IPS DF 4.7 (cell line): ENCODE data around the gene CABLES1.
"Not testable (repeated sequence)": the region's sequence is repeated elsewhere in the genome, so short reads cannot be mapped to it uniquely, and the experiment has no call there.

Experiments
- DNase-seq: peaks from one replicate; pipeline ENCODE4 v3.0.0-alpha.2; 2013; ENCODE audit warnings: low spot score; ENCODE audit errors: extremely low read depth

The CABLES1 gene

DNA sequence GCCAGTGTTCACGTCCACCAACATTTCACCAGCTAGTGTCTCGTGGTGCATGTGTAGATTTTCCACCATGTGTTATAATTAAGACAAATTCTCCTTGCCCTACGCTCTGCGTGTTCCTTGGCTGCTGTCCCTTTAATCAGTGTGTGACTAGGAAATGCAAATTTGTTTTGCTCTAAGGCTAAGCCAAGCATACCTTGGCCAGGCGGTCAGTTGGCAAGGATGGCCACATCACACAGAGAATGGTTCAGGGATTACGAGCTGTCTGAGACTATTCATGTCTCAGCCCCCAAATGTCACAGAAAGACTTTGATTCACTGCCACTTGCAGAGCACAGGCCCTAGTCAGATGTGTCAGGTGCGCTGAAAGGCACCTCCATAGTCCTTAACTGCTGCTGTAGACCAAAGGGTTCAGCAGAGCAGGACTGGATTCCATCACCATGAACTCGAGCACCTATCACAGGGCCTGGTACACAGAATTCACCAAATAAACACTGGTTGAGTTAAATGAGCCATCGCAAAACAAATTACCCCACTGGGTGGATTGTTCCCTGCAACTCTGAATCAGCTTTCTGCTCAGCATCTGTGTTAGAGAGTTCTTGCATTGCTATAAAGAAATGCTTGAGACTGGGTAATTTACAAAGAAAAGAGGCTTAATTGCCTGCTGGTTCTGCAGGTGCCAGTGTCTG lies 128.4 kb downstream of the CABLES1 start:
- DNase-seq: no peak

DNA sequence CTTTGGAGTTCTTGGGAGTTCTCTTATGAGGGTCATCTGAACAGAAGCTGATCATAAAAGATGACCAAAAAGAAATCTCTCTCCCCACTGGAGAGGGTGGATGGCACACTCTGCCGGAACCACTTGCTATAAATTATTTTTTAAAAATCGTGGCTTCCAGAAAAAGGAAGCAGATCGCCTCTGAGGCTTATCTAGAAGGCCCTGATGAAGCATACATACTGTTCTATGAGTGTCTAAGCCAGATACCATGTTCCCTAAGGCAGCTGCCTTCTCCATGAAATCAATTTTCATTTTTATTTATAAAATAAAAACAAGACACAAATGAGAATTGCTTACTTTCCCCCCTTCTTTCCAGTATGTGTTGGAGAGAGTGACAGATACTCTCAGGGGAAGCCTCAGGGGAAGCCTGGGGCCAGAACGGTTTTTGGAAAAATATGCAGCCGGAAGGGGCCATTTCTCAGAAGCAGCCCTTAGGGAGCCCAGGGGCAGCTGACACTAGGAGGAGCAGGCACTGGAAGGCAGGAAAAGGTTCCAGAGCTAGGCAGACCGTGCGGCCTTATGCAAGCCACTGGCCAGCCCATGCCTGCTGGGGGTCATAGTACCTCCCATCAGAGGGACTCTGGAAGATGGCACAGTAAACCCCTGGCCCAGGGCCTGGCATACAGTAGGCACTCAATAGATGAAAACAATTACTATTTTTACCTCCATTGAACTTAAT lies 130.6 kb downstream of the CABLES1 start:
- DNase-seq: no peak

- DNase-seq: no peak
Measured at GRCh38 chr18:23266717-23267446, 131.6 kb downstream of the CABLES1 start.

- DNase-seq: no peak
Measured at GRCh38 chr18:23267447-23267776, 132.1 kb downstream of the CABLES1 start.

DNA sequence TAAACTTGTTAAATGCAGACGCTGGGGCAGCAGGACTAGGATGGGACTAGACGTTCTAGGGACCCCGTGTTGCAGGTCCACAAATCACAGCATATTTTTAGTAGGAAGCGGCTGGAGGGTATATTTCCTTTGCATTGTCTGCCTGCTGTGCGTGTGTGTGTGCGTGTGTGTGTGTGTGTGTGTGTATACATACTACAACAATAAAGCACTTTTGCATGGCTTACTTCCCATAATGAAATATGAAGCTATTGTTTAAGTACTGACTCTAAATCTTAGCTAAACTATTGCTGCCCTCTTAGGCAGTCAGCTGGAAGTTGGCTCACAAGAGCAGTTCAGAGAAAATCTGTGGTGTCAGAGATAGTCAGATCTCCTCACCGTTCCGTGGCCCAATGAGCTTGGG lies 133.4 kb downstream of the CABLES1 start:
- DNase-seq: no peak

DNA sequence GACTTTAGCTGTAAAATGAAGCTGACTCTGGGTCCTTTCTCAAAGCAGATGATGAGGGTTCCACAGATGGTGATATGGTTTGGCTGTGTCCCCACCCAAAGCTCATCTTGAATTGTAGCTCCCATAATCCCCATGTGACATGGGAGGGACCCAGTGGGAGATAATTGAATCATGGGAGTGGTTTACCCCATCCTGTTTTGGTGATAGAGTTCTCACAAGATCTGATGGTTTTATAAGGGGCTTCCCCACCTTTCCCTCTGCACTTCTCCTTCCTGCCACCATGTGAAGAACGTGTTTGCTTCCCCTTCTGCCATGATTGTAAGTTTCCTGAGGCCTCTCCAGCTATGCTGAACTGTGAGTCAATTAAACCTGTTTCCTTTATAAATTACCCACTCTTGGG lies 133.8 kb downstream of the CABLES1 start:
- not testable (repeated sequence) for DNase-seq

DNA sequence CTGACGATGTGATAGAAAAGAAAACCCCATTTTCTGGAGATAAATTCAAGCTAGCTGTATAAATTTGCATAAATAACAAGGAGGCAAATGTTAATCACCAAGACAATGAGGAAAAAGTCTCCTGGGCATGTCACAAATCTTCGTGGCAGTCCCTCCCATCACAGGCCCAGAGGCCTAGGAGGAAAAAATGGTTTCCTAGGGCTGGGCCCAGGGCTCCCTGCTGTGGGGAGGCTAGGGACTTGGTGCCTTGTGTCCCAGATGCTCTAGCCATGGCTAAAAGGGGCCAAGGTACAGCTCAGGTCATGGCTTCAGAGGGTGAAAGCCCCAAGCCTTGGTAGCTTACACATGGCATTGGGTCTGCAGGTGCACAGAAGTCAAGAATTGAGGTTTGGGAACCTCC lies 134.6 kb downstream of the CABLES1 start:
- DNase-seq: no peak

DNA sequence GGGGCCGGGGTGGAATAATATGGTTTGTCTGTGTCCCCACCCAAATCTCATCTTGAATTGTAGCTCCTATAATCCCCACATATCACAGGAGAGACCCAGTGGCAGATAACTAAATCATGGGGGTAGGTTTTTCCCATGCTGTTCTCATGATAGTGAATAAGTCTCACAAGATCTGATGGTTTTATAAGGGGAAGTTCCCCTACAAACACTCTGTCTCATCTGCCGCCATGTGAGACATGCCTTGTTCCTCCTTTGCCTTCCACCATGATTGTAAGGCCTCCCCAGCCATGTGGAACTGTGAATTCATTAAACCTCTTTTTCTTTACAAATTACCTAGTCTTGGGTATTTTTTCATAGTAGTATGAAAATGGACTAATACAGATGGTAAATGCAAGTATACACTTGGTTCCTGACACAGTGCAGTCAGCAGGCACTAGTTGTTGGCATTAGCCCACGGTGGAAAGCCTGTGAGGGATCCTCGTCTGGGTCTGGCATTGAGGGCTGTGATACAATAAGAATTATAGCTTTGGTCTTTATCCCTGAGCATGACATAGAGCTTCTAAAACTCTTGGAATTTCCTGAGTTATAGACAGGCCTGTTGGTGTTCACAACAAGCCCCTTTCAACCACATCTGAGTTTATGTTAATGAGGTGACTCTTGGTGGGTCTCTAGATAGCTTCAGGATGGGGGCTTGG lies 135.8 kb downstream of the CABLES1 start:
- no peak for DNase-seq

GRCh38 chr18:23272498-23273232 lies 137.4 kb downstream of the CABLES1 start:
- DNase-seq: no peak

GRCh38 chr18:23273443-23273966 lies 138.2 kb downstream of the CABLES1 start:
- no peak for DNase-seq

DNA sequence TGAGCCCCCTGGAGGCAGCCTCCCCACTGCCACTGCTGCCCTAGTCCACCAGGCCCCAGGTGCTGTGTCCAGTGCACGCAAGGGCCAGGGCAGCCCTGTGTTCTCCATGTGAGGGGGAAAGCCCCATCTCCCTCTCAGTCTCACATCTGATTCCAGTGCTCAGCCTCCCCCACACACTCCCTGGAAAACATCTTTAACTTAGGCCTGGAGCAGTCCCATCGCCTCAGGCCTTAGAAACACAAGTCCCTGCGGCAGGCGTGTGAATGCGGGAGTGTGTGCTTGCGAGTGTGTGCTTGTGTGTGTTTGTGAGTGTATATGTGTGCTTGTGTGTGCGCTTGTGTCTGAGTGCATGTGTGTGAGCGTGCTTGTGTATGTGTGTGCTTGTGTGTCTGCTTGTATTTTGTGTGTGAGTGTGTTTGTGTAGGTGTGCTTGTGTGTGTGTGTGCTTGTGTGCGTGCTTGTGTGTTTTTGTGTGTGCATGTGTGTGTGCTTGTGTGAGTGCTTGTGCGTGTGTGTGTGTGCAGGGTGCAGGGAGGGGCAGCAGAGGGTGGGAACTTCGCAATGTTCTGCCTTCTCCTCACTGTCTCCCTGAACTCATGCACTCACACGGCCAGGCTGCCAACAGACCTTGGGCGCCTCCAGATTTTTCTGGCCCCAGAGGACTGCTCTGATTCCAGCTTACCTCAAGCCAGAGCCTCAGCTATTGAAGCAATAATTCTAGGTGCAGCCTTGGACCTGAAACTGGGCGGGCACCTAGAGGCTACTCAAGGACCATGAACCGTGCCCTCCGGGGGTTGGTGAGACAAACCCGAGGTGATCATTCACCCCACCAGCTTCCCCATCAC lies 139.6 kb downstream of the CABLES1 start:
- DNase-seq: no peak

GRCh38 chr18:23276451-23276850 lies 141.2 kb downstream of the CABLES1 start:
- DNase-seq: no peak

DNA sequence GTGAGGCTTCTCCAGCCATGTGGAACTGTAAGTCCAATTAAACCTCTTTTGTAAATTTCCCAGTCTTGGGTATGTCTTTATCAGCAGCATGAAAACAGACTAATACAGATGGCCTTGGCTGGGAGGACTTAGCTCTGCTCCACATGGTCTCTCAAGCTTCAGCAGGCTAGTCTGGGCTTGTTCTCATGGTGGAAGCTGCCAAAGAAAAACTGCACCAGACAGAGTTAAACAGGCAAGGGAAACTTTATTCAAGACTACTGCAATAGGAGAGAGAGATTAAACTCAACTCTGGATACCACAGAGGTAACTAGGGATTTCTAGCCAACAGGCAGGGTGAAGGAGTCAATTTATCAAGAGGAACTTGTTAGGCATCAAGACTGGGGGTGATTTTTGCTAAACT lies 142.1 kb downstream of the CABLES1 start:
- DNase-seq: no peak

- no peak for DNase-seq
Measured at GRCh38 chr18:23279931-23280330, 144.6 kb downstream of the CABLES1 start.

- no peak for DNase-seq
Measured at GRCh38 chr18:23280844-23281243, 145.6 kb downstream of the CABLES1 start.

GRCh38 chr18:23281626-23282436 lies 146.5 kb downstream of the CABLES1 start:
- DNase-seq: no peak

GRCh38 chr18:23282437-23282781 lies 147.1 kb downstream of the CABLES1 start:
- no peak for DNase-seq

DNA sequence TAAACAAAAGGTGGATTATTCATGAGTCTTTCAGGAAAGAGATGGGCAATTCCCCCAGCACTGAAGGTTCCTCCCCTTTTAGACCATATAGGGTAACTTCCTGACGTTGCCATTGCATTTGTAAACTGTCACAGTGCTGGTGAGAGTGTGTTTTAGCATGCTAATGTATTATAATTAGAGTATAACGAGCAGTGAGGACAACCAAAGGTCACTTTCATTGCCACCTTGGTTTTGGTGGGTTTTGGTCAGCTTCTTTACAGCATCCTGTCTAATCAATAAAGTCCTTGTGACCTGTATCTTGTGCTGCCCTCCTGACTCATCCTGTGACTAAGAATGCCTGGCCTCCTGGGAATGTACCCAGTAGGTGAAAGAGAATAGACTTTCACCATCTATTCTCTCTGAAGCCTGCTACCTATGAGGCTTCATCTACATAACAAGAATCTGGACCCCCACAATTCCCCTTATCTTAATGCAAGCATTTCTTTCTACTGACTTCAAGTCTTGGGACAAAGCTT lies 148.7 kb downstream of the CABLES1 start:
- peak; percentile 96 for DNase-seq

DNA sequence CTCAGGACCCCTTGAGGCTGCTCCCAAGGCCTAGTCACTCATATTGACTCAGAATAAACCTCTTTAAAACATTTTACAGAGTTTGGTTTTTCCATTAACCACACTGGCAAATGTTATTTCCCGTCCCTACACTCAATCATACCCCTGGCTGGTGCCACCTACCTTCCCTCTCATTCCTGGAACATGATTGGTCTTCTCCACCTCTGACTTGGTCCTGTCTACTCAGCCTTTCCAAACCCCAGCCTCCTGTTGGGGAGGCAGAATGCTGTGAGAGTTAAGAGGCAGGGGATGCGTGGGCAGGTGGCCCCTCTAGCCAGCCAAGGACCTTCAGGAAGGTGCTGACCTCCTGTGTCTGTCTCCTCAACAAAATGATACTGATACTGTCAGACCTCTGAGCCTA lies 149.3 kb downstream of the CABLES1 start:
- no peak for DNase-seq
